HG03280 (cell line): ENCODE measurements around the gene TNNC2.
A peak's percentile ranks its signal among the peaks of the same experiment; 100 is the strongest.
"Not testable (repeated sequence)": the region's sequence is repeated elsewhere in the genome, so short reads cannot be mapped to it uniquely, and the experiment has no call there.

Experiments used
- ATAC-seq: cut with Tn5 transposase; IDR thresholded peaks from one replicate; pipeline ENCODE4 v1.9.1; 2021; ENCODE audit warnings: mild to moderate bottlenecking, moderate library complexity; ENCODE audit not compliant: unreplicated experiment

The TNNC2 gene

DNA sequence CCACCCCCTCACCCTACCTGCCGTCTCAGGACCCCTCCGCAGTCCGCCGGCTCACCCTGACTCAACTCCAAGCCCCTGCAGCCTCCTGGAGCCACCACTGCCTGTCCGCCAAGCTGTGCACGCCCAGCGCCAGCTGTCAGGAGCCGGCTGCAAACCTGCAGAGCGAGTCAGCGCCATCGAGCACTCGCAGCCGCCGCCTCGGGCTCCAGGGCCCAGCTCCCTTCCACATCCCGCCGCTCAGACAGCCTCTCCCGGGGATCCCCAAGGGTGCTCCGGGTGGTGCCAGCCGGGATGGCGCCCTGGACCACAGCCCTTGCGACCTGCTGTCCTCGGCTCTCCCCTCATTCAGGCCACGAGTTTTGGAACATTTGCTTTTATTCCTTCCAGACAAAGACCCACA lies 4.3 kb downstream of the TNNC2 start:
- ATAC-seq: no peak

DNA sequence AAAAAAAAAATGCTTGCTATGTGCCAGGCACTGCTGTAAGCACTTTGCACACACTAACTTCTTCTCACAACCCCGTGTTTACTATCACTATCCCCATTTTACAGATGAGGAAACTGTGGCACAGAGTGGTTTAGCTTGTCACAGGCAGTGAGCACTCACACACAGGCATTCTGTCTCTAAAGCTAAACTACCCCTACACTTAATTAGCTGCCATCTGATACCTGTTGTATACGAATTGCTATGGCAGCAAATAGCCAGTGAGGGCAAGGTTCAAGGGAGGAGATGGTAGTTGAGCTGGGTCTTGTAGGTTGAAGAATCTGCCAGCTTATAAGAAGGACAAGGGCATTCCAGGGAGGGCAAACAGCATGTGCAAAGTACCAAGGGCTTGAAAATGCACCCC lies 5.2 kb downstream of the TNNC2 start:
- ATAC-seq: no peak

DNA sequence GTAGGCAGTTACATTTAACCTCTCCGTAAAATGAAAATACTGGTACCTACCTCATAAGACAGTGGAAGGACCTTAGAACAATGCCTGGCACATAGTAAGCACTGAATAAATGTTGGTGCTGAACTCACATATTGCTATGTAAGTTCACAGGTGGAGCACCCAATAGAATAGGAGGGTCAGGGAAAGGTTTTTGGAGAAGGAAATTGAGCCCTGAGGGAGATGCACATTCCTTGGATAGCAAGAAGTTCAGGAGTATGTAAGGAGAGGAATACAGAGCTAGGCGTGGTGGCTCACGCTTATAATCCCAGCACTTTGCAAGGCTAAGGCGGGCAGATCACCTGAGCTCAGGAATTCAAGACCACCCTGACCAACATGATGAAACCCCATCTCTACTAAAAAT lies 7.6 kb downstream of the TNNC2 start:
- no peak for ATAC-seq

GRCh38 chr20:45818239-45818638 lies 8.9 kb downstream of the TNNC2 start:
- ATAC-seq: no peak

DNA sequence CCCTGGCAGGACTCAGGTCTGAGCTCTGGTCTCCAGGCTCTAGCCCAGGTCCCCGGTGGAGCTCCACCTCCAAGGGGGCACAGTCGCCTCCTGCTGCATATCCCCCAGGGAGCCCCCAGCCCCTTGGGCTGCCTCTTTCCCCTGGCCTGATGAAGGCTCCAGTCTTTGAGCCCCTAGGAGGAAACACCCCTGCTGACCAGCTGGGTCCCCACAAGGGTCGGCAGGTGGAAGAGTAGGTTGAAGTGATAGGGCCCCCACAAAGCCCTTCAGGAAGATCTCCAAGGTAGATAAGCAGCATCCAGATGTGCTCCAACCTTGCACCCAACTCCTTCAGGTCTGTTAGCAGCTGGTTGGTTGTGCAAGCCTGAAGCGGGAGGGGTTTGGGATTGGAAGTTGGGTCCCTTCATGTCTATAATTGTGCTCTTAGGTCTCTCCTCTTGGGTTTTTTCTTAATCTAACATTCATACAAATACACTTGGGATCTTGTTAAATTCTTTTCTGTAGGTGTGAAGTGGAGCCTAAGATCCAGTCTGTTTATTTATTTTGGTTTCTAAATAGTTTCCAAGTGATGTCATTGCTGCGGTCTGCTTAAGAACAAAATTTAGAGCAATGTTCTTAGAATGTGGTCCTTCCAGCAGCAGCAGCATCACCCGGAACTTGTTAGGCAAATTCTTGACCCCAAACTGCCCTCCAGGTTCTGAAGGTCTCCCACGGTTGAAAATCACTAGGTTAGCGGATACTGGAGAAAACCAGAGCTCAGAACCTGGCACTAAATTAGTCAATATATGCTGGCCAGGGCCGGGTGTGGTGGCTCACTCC lies 9.5 kb downstream of the TNNC2 start:
- ATAC-seq: no peak

DNA sequence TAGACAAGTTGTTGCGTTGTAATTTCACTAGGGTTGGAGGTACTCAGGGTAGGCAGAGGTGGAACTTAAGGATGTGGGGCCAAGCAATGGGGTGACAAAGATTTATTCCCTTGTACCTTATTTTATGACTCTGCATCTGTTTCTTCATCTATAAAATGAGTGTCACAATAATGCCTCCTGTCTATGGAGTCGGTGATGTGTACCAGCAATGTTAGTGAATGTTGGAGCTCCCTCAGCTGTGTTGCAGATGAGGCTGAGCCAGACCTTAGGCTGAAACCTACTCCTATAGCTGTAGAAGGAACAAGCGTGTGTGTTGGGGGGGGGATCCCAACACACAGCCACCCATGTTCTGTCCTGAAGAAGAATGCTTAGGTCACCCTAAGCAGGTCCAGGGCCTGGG lies 10.2 kb downstream of the TNNC2 start:
- no peak for ATAC-seq

DNA sequence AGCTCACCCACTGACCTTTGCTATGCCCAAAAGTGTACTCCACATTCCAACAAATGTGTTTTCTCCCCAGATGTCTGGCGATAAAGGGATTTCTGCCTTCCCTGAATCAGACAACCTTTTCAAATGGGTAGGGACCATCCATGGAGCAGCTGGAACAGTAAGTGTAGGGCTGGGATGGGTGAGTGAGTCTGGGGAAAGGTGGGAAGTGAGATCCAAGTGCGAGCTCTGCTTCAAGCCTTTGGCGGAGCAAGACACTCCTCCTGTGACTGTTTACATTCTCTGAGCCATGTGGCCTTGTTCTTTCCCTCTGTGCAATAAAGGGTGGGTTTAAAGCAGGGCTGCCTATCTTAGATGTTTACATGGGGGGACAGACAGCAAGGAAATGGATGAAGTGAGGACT lies 12.8 kb downstream of the TNNC2 start:
- no peak for ATAC-seq

GRCh38 chr20:45813489-45813888 lies 13.6 kb downstream of the TNNC2 start:
- no peak for ATAC-seq

GRCh38 chr20:45813006-45813340 lies 14.1 kb downstream of the TNNC2 start:
- no peak for ATAC-seq

GRCh38 chr20:45812157-45813005 lies 14.7 kb downstream of the TNNC2 start, which contains the start of gene UBE2C:
Gene UBE2C (plus strand): TSS chr20:45812644. CDS start chr20:45812696, 52 bp downstream.
- peak; percentile 98 for ATAC-seq

DNA sequence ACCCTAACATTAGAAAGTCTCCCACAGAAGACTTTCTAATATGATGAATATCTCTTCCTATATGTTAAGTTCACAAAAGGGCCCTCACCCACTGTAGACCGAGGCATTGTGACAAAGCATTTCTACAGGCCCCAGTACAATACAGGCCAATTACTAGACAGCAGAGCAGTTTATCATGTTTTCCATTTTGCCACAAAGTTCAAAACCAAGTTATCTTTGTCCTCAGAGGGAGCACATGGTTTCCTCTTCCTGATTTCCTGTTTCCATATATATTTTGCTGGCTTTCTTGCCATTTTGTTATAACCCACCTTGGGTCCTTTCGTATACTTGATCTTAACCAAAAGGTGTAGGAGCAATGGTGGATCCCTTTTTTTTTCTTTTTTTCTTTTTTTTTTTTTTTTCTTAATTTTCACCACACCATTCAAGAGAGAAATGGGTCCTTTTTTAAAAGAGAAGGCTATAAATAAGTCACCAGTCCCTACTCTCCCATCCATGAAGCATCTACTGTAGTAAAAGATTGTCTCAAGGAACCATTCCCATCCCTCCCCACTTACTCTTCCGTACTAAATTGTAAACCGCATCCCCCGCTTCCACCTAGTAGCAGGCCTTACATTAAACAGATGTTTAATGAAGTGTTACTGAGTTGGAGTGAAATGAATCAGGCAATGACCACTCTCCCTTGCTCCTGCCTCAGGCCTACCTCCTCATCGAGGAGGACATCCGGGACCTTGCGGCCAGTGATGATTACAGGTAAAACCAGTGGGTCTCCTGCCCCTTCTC lies 16.7 kb downstream of the TNNC2 start:
- ATAC-seq: no peak

- ATAC-seq: no peak
Measured at GRCh38 chr20:45801851-45802250, 25.3 kb downstream of the TNNC2 start.

- peak; percentile 52 for ATAC-seq
Measured at GRCh38 chr20:45798935-45799642, 28.0 kb downstream of the TNNC2 start.

DNA sequence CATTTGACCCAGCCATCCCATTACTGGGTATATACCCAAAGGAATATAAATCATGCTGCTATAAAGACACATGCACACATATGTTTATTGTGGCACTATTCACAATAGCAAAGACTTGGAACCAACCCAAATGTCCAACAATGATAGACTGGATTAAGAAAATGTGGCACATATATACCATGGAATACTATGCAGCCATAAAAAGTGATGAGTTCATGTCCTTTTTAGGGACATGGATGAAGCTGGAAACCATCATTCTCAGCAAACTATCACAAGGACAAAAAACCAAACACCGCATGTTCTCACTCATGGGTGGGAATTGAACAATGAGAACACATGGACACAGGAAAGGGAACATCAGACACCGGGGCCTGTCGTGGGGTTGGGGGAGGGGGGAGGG lies 29.2 kb downstream of the TNNC2 start:
- ATAC-seq: not testable (repeated sequence)

DNA sequence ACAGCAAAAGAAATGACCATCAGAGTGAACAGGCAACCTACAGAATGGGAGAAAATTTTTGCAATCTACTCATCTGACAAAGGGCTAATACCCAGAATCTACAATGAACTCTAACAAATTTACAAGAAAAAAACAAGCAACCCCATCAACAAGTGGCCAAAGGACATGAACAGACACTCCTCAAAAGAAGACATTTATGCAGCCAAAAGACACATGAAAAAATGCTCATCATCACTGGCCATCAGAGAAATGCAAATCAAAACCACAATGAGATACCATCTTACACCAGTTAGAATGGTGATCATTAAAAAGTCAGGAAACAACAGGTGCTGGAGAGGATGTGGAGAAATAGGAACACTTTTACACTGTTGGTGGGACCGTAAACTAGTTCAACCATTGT lies 29.6 kb downstream of the TNNC2 start:
- not testable (repeated sequence) for ATAC-seq

GRCh38 chr20:45796337-45797065 lies 30.6 kb downstream of the TNNC2 start:
- no peak for ATAC-seq

- peak; percentile 14 for ATAC-seq
Measured at GRCh38 chr20:45792317-45793118, 34.6 kb downstream of the TNNC2 start.

DNA sequence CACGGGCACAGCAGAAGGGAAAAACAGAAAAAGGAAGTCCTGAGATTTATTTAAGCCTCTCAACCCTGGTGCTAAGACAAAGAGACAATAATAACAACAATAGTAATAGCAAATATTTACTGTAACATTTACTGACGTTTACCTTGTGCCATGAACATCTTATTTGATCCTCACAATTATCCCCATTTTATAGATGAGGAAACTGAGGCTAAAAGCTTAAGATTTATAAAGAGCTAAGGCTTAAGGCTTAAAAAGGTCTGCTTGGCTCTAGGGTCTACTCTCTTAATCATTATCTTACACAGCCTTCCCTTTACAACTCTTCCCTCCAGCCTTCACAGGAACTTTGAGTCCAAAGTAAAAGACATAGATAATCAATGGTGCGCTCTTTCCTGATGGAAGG lies 38.8 kb downstream of the TNNC2 start:
- no peak for ATAC-seq

DNA sequence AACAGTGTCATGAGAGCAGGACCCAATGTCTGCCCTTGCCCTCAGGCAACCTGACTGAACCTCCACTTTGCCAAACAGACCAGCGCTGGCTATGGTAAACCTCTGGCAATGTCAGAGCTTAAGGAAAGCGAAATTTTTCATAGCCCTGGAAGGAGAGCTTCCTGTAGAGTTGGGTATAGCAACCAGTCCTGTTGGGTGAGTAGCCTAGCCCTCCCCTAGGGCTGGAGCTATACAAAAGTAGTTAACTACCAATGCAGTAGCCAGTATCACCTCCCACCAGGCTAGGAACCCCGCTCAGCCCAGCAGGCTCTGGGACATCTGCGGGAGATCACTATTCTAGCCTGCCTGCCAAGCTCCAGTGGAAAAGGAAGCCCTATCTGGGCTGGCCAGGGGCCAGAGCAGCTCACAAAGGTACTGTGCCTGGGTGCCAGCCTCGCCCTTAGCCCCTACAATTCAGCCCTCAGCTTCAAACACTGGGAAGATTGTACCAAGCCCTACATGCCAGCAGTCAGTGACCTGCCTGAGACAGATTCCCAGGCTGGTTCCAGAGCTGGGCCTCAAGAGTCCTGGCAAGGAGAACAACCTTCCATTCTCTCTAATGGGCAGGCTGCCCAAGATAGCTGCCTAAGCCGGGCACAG lies 43.3 kb downstream of the TNNC2 start:
- no peak for ATAC-seq
